Activated T-cell treated with anti-CD3 and anti-CD28 coated beads for 24 hours (primary cell): ENCODE data around the gene CENPQ.
A peak's percentile ranks its signal among the peaks of the same experiment; 100 is the strongest.
"Not testable (repeated sequence)": the region's sequence is repeated elsewhere in the genome, so short reads cannot be mapped to it uniquely, and the experiment has no call there.

ENCODE experiments used
- DNase-seq: peaks from one replicate; pipeline ENCODE4 v3.0.0-alpha.2; 2020; ENCODE audit warnings: low read depth

The CENPQ gene

GRCh38 chr6:49462927-49463611 is at the start of gene CENPQ, which contains the start of gene MMUT:
Gene CENPQ (plus strand): TSS chr6:49463370. CDS start chr6:49470177, 6,807 bp downstream.
Gene MMUT (minus strand): TSS chr6:49463253. CDS start chr6:49459466, 3,787 bp downstream.
- peak; percentile 87 for DNase-seq

DNA sequence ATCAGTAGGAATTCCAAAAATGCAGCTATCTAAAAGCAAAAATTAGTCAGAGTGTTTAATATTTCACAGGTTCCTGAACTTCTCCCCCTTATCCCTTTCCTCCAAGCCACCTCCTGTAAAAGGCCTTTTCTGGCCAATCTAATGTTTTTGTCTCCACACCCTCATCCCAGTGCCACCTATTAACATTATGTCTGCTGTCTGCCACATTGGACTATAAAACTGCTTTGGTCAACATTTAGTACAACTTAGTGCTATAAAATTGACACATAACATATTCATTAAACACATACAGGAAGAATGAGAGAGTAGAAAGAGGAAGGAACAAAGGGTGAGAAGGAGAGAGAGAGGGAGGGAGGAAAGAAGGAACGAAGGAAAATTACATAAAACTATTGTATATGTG is 47.8 kb upstream of the CENPQ start:
- no peak for DNase-seq

- DNase-seq: no peak
Observed at GRCh38 chr6:49416195-49416594, 47.0 kb upstream of the CENPQ start.

GRCh38 chr6:49423817-49424216 is 39.4 kb upstream of the CENPQ start:
- no peak for DNase-seq

DNA sequence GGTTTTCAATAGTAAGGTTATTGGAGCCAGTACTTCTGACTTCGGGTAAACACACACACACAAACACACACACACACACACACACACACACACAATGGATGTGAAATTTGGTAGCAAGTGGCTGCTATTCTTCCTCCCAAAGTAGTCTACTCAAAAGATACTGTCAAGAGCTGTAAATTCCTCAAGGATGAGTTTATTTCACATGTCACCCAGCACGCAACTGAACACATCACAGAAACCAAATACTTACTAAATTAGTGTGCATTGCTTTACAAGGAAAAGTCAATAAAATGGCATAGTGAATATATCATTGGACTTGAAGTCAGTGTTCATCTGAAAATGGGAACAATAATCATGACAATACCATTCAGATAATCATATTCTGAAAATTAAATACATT is 33.0 kb upstream of the CENPQ start:
- DNase-seq: no peak

GRCh38 chr6:49430866-49431265 is 32.3 kb upstream of the CENPQ start:
- no peak for DNase-seq

- DNase-seq: no peak
Observed at GRCh38 chr6:49453221-49453620, 9.9 kb upstream of the CENPQ start.

GRCh38 chr6:49454787-49455709 is 8.1 kb upstream of the CENPQ start:
- no peak for DNase-seq

DNA sequence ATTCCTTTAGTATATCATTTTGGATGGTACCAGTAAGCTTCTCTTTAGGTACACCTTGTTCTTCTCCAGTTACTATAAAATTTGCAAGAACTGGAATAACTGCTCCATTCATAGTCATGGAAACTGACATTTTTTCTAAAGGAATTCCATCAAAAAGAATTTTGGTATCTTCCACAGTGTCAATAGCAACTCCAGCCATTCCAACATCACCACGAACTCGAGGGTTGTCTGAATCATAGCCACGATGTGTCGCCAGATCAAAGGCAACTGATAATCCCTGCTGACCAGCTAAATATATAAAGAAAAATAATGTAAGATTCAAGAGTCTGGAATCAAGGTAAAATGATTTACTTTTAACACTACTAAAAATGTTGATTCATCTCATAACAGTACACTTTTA is 5.4 kb upstream of the CENPQ start:
- no peak for DNase-seq

- no peak for DNase-seq
Observed at GRCh38 chr6:49462071-49462470, 1.1 kb upstream of the CENPQ start.

- DNase-seq: no peak
Observed at GRCh38 chr6:49462599-49462926, 607 bp upstream of the CENPQ start.

- DNase-seq: no peak
Observed at GRCh38 chr6:49463612-49463967, 420 bp downstream of the CENPQ start.

- DNase-seq: no peak
Observed at GRCh38 chr6:49464691-49465090, 1.5 kb downstream of the CENPQ start.

DNA sequence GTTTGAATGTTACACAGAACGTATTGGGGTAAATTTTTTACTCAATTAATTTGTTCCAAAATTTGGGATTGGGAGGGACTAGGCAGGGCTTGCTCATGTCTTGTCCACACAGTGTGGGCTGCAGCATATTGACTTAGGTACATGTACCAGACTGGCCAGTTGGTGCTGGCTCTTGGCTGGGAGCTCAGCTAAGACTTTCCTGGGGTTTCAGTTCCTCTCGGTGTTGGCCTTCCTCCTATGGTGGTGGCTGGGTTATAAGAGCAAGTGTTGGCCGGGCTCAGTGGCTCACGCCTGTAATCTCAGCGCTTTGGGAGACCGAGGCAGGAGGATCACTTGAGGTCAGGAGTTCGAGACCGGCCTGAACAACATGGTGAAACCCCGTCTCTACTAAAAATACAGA is 4.9 kb downstream of the CENPQ start:
- DNase-seq: no peak

GRCh38 chr6:49476564-49476963 is 13.4 kb downstream of the CENPQ start:
- DNase-seq: not testable (repeated sequence)

GRCh38 chr6:49479308-49479970 is 16.3 kb downstream of the CENPQ start:
- no peak for DNase-seq

DNA sequence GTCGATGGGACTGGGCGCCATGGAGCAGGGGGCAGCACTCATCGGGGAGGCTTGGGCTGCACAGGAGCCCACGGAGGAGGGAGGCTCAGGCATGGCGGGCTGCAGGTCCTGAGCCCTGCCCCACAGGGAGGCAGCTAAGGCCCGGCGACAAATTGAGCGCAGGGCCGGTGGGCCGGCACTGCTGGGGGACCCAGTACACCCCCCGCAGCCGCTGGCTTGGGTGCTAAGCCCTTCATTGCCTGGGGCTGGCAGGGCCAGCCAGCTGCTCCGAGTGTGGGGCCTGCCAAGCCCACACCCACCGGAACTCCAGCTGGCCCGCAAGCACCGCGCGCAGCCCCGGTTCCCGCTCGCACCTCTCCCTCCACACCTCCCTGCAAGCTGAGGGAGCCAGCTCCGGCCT is 18.7 kb downstream of the CENPQ start:
- DNase-seq: not testable (repeated sequence)

DNA sequence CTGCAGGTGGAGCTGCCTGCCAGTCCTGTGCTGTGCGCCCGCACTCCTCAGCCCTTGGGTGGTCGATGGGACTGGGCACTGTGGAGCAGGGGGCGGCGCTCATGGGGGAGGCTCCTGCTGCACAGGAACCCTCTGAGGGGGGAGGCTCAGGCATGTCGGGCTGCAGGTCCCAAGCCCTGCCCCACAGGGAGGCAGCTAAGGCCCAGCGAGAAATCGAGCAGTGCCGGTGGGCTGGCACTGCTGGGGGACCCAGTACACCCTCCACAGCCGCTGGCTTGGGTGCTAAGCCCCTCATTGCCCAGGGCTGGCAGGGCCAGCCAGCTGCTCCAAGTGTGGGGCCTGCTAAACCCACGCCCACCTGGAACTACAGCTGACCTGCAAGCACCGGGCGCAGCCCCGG is 20.2 kb downstream of the CENPQ start:
- DNase-seq: not testable (repeated sequence)

DNA sequence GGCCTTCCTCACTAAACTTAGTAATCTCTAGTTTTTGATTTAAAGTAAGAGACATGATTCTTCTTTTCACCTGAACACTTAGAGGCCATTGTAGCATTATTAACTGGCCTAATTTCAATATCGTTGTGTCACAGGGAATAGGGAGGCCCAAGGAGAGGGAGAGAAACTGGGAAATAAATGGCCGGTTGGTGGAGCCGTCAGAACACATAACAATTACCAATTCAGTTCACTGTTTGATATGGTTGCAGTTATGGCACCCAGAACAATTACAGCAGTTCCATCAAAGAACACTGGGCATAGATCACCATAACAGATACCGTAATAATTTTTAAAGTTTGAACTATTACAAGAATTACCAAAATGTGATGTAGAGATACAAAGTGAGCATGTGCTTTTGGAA is 27.5 kb downstream of the CENPQ start:
- no peak for DNase-seq

DNA sequence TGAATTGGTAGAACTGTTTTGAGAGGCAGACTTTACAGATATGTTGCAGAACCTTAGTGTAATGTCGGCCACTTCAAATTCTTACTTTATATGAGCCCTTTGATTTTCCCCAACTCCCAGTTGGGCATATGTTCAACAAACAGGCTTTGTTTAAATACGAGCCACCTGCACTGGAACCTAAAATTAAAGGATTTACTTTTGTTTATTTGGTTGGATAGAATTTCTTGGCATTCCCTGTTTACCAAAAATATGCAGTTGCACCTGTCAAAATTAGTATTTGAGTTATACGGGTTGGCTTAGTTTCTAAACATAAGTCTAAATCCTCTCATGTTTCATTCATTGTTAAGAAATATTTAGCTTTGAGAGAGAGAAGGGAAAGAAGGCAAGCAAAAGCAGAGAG is 34.1 kb downstream of the CENPQ start:
- no peak for DNase-seq

DNA sequence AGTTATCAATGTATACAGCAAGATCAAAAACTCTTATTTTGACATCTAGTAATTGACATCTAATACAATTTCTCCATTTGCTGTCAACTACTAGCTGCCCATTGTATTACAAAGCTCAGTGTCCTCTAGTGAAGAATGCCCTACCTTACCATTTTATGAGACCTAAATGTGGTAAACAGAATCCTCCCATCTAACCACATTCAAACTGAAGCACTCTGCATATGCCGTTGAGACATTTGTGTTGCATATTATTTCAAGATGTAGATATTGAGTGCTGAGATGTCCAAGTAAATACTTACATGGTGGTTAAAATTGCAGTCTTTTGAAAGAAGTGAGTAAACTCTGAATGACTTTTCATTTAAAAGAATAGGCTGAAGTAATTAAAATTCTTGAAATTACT is 36.0 kb downstream of the CENPQ start:
- no peak for DNase-seq

GRCh38 chr6:49499623-49500022 is 36.5 kb downstream of the CENPQ start, which contains the start of gene GLYATL3:
Gene GLYATL3 (plus strand): TSS chr6:49499923. CDS start chr6:49511991, 12,068 bp downstream.
- no peak for DNase-seq

- no peak for DNase-seq
Observed at GRCh38 chr6:49504666-49505065, 41.5 kb downstream of the CENPQ start.
